Astrocyte of the cerebellum (primary cell): Measurements from ENCODE around the gene GSTP1.

Source experiments
- DNase-seq: peaks from one replicate; pipeline ENCODE4 v3.0.0-alpha.2; 2011; ENCODE audit warnings: low read depth
- H3K4me3 ChIP-seq: 2 replicates; pipeline ENCODE4 v1.5.1; 2011; ENCODE audit warnings: mild to moderate bottlenecking, low read depth, low read length, moderate library complexity
- CTCF ChIP-seq: IDR thresholded peaks from 2 replicates; pipeline ENCODE4 v1.5.1; 2012; ENCODE audit warnings: low read length, low read depth, moderate library complexity, mild to moderate bottlenecking; ENCODE audit errors: missing control alignments
- in situ Hi-C: cut with HindIII; loops from 2 replicates; pipeline ENCODE4 v1.10.0; 2017; ENCODE audit warnings: low sequenced_read_pairs

The GSTP1 gene

GRCh38 chr11:67577951-67578350, 5.7 kb upstream of the GSTP1 start:
- DNase-seq = no peak
- no peak for TF ChIP-seq CTCF
- in situ Hi-C loops = no loop called here
- H3K4me3 ChIP-seq = no peak overlapping the region

GRCh38 chr11:67581469-67581868, 2.1 kb upstream of the GSTP1 start:
- H3K4me3 ChIP-seq = no peak overlapping the region
- TF ChIP-seq CTCF = no peak
- in situ Hi-C loops = no loop called here
- DNase-seq = no peak

GRCh38 chr11:67582011-67582410, 1.6 kb upstream of the GSTP1 start:
- no peak overlapping the region for H3K4me3 ChIP-seq
- DNase-seq = no peak
- in situ Hi-C loops = no loop called here
- no peak for TF ChIP-seq CTCF

- peak overlapping the region; percentile 73 for H3K4me3 ChIP-seq
- no peak for TF ChIP-seq CTCF
- no peak for DNase-seq
- in situ Hi-C loops = no loop called here
Measured at GRCh38 chr11:67584205-67584880, 731 bp downstream of the GSTP1 start.

- H3K4me3 ChIP-seq = peak overlapping the region; percentile 73
- in situ Hi-C loops = no loop called here
- TF ChIP-seq CTCF = no peak
- DNase-seq = no peak
Measured at GRCh38 chr11:67584881-67585873, 1.6 kb downstream of the GSTP1 start.

GRCh38 chr11:67585911-67586310, 2.3 kb downstream of the GSTP1 start:
- in situ Hi-C loops = no loop called here
- no peak overlapping the region for H3K4me3 ChIP-seq
- DNase-seq = no peak
- no peak for TF ChIP-seq CTCF
